Astrocyte of the cerebellum (primary cell): ENCODE data around the gene PCDH9.

Experiments used
- DNase-seq: peaks from one replicate; pipeline ENCODE4 v3.0.0-alpha.2; 2011; ENCODE audit warnings: low read depth
- H3K4me3 ChIP-seq: 2 replicates; pipeline ENCODE4 v1.5.1; 2011; ENCODE audit warnings: mild to moderate bottlenecking, low read depth, low read length, moderate library complexity
- in situ Hi-C: cut with HindIII; loops from 2 replicates; pipeline ENCODE4 v1.10.0; 2017; ENCODE audit warnings: low sequenced_read_pairs
- TF ChIP-seq, protein P1 (sequence below): IDR thresholded peaks from 2 replicates; pipeline ENCODE4 v1.5.1; 2012; ENCODE audit warnings: low read length, low read depth, moderate library complexity, mild to moderate bottlenecking; ENCODE audit errors: missing control alignments

Gene PCDH9

DNA sequence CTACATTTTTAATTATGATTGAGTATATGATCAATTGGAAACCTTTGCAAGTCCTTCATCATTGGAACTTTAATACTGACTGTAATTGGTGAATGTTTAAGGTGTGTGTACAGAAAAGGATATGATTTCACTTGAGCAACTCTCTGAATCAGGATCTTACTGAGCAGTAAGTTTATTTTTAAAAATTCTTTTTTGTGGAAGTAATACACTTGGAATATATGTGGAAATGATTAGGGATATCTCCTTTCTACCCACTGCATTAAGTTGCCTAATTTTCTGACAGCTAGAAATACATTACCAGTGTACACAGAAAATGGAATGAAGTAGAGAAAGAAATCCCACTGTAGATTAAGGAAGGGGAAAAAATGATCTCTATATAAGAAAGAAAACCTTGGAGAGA is 865.8 kb downstream of the PCDH9 start:
- H3K4me3 ChIP-seq = no peak overlapping the region
- TF ChIP-seq, protein P1, sequence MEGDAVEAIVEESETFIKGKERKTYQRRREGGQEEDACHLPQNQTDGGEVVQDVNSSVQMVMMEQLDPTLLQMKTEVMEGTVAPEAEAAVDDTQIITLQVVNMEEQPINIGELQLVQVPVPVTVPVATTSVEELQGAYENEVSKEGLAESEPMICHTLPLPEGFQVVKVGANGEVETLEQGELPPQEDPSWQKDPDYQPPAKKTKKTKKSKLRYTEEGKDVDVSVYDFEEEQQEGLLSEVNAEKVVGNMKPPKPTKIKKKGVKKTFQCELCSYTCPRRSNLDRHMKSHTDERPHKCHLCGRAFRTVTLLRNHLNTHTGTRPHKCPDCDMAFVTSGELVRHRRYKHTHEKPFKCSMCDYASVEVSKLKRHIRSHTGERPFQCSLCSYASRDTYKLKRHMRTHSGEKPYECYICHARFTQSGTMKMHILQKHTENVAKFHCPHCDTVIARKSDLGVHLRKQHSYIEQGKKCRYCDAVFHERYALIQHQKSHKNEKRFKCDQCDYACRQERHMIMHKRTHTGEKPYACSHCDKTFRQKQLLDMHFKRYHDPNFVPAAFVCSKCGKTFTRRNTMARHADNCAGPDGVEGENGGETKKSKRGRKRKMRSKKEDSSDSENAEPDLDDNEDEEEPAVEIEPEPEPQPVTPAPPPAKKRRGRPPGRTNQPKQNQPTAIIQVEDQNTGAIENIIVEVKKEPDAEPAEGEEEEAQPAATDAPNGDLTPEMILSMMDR = no peak
- DNase-seq = no peak
- in situ Hi-C loops = no loop called here

DNA sequence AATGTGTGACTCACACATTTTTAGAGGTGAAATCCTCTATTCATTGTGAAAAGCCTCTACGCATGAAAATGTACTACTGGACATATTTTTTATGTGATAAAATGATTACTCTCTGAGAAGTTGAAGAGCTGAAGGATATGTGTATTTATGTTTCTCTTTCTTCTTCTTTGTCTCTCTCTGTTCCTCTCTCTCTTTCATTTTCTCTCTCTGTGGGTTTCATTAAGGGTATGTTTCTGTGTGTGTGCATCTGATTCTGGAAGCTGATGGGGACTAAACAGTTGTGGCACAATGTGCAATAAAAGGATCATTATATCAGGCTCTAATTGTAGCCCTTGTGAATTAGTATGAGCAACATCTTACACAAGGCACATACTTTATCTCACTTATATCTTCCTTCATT is 867.7 kb downstream of the PCDH9 start:
- DNase-seq = no peak
- in situ Hi-C loops = no loop called here
- no peak overlapping the region for H3K4me3 ChIP-seq
- TF ChIP-seq, protein P1 = no peak

DNA sequence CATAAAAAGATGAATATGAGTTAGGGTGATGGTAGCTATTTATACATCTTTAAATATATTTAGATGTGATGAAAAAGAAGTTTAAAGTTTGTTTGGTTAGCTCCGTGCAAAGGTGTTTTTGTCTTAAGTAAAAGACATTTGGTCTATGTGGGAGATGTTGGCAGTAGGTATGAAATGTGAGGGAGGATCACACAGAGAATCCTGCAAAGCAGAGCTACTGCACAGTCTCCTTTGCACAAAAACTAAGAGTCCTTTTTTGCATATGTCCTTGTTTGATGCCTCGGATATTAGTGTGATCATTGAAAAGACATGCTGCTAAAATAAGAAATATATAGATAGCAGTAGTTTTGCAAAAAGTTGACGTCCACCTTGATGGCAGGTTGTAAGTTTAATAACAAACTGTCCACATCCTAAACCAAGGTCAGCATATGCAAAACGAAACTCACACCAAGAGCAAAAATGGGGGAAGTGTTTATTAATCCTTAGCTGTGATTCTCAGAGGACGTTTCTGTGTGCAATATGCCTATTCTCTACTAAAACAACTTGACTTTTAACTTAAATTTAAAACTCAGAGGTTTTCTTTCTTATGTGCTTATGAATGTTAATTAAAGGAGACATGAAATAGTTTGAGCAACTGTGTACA is 870.1 kb downstream of the PCDH9 start:
- DNase-seq = no peak
- no peak overlapping the region for H3K4me3 ChIP-seq
- in situ Hi-C loops = no loop called here
- TF ChIP-seq, protein P1 = no peak

DNA sequence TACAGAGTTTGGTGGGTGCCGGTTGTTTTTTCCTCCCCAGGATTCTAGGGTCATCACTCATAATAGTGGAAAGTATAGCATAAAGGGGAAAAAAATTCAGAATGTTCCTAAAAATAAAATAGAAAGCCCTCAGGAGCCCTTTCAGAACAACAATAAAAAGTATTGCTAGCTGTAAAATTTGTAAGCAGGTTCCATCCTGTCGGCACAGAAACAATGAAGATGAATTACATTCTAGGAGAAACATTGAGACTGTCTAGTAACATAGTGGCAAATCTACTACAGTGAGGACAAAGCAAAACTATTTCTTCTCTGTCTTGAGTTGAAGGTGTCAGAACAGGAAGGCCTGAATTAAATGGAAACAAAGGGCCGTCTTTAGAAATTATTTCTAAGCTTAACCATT is 870.7 kb downstream of the PCDH9 start:
- H3K4me3 ChIP-seq = no peak overlapping the region
- in situ Hi-C loops = no loop called here
- no peak for DNase-seq
- TF ChIP-seq, protein P1 = no peak

DNA sequence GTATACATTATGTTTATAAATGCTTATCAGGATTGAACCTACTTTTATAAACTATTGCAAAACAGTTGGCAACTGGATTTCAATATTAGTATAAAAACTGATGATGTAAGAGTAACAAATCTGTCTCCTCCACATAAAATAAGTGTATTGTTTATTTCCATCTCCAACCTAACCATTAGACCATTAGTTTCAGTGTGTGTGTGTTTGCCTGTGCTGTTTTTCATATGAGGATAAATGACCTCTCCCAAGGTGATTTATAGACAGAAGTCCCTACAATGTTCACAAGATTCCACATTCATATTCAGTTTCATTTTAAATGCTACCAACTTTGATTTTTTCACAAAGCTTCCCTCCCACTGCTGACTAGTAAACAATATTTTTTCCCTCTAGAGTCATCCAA is 871.6 kb downstream of the PCDH9 start:
- TF ChIP-seq, protein P1 = no peak
- in situ Hi-C loops = no loop called here
- no peak overlapping the region for H3K4me3 ChIP-seq
- DNase-seq = no peak

DNA sequence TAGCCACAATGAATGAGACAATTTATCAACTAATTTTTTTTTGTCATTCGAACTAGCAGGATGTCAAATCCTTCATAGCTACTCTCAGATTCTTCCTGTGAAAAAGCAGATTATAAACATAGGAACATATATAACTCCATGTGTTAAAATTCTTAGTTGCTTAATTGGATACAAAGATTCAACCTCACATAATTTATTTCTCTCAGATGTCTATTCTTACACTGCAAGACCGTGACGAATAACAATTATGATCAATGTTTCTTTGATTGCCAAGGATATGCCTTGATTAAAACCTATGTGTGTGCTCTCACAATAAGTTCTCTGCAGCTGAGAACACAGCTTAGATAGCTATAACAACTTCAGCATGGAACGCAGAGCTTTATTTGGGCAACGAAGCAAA is 872.7 kb downstream of the PCDH9 start:
- DNase-seq = no peak
- TF ChIP-seq, protein P1 = no peak
- H3K4me3 ChIP-seq = no peak overlapping the region
- in situ Hi-C loops = no loop called here
